Glutamatergic neuron (in vitro differentiated cells): ENCODE data around the gene COL8A1. TPM values are rescaled to one million over a fixed set of nuclear protein-coding genes. Genes with fewer than 3 reads are reported as not detected.

ENCODE experiments used
- DNase-seq: peaks from one replicate; pipeline ENCODE4 v3.0.0; 2022
- H3K27ac Mint-ChIP-seq: one replicate; pipeline ENCODE4 v1.8.0; 2020; ENCODE audit warnings: mild to moderate bottlenecking, mixed read lengths, inconsistent platforms; ENCODE audit not compliant: unreplicated experiment
- H3K27me3 Mint-ChIP-seq: one replicate; pipeline ENCODE4 v1.8.0; 2020; ENCODE audit warnings: mild to moderate bottlenecking, moderate library complexity, mixed read lengths, inconsistent platforms; ENCODE audit not compliant: unreplicated experiment
- H3K36me3 Mint-ChIP-seq: one replicate; pipeline ENCODE4 v1.8.0; 2020; ENCODE audit warnings: mild to moderate bottlenecking, mixed read lengths, inconsistent platforms; ENCODE audit not compliant: unreplicated experiment
- H3K4me1 Mint-ChIP-seq: one replicate; pipeline ENCODE4 v1.8.0; 2020; ENCODE audit warnings: mild to moderate bottlenecking, low read depth, mixed read lengths, inconsistent platforms; ENCODE audit not compliant: unreplicated experiment
- H3K4me3 Mint-ChIP-seq: one replicate; pipeline ENCODE4 v1.8.0; 2020; ENCODE audit warnings: mild to moderate bottlenecking, mixed read lengths, inconsistent platforms; ENCODE audit not compliant: unreplicated experiment
- H3K9me3 Mint-ChIP-seq: one replicate; pipeline ENCODE4 v1.8.0; 2020; ENCODE audit warnings: mild to moderate bottlenecking, moderate library complexity, mixed read lengths, inconsistent platforms; ENCODE audit not compliant: unreplicated experiment
- CTCF ChIP-seq: fragments of 200-600 bp; sonication (generic); IDR thresholded peaks from one replicate; pipeline ENCODE4 v1.5.0; 2021; ENCODE audit not compliant: partially characterized antibody, unreplicated experiment
- total RNA-seq: library from RNA; stranded (reverse); fragmentation: NEBNext Ultra II Directional; extraction: Animal tissue kit (Norgen Biotek cat#: 25700); gene quantifications from one replicate; pipeline ENCODE4 v1.2.1, GENCODE V29; 2021; ENCODE audit not compliant: unreplicated experiment

Gene COL8A1
- total RNA-seq, 1 donor from 2014 or later = 0.25 TPM

DNA sequence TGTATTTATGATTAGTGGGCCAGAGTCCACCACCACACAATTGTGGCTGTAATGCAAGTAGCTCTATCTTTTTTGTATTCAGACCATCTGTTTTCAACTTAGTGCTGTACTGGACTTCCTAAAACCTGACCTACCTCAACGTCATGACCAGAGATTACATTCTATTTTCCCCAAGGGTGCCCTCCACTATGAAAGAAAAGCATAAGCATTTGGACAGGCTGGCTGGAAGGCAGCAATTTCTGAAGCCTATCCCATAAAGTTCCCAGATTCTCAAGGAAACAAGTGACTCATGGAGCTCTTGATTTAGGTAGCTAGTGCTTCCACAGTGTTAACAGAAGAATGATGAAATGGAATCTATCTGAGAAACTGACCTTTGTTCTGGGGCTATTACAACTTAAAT is 75.8 kb downstream of the COL8A1 start:
- no peak for DNase-seq
- no peak for TF ChIP-seq CTCF
- H3K27ac Mint-ChIP-seq = no peak overlapping the region
- H3K27me3 Mint-ChIP-seq = no peaks in the 10 kb centered on the region
- H3K9me3 Mint-ChIP-seq = no peaks in the 10 kb centered on the region
- H3K36me3 Mint-ChIP-seq = no peaks in the 10 kb centered on the region
- no peaks in the 10 kb centered on the region for H3K4me1 Mint-ChIP-seq
- H3K4me3 Mint-ChIP-seq = no peak overlapping the region

- no peak for TF ChIP-seq CTCF
- no peak overlapping the region for H3K27ac Mint-ChIP-seq
- no peaks in the 10 kb centered on the region for H3K27me3 Mint-ChIP-seq
- no peaks in the 10 kb centered on the region for H3K9me3 Mint-ChIP-seq
- no peak for DNase-seq
- no peaks in the 10 kb centered on the region for H3K36me3 Mint-ChIP-seq
- H3K4me3 Mint-ChIP-seq = no peak overlapping the region
- no peaks in the 10 kb centered on the region for H3K4me1 Mint-ChIP-seq
Observed at GRCh38 chr3:99714575-99714974, 76.2 kb downstream of the COL8A1 start.

GRCh38 chr3:99716463-99716995 is 78.1 kb downstream of the COL8A1 start:
- no peak for TF ChIP-seq CTCF
- no peaks in the 10 kb centered on the region for H3K27me3 Mint-ChIP-seq
- H3K36me3 Mint-ChIP-seq = no peaks in the 10 kb centered on the region
- no peak overlapping the region for H3K27ac Mint-ChIP-seq
- no peaks in the 10 kb centered on the region for H3K9me3 Mint-ChIP-seq
- no peaks in the 10 kb centered on the region for H3K4me1 Mint-ChIP-seq
- H3K4me3 Mint-ChIP-seq = no peak overlapping the region
- DNase-seq = no peak

DNA sequence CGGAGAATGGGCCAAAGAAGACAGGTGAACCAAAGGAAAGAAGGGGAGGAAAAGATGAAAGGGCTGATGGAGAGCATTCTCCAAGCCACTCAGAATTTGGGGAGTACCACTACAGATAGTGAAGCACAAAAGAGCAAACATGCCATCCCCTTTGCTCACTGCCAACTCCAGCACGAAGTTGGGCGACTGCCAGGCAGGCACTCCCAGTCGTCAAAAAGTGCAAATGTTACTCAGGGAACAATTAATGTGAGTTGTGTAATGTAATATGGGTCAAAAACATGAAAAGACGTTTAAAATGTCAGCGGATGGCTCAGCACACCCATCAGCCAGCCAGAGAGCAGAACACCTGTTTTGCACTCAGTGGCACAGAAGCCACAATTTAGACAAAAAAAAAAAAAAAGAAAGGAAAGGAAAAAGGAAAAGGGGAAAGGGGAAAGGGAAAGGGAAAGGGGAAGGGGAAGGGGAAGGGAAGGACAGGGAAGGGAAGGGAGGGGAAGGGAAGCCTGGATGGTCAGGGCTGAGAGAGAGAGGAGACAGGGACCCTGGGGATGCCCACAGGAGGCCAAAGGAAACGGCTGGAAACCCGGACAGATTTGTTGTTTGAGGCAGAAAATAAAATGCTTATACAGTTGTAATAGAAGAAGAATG is 82.7 kb downstream of the COL8A1 start:
- no peaks in the 10 kb centered on the region for H3K27me3 Mint-ChIP-seq

More for the DNA sequence above, 82.7 kb downstream of the COL8A1 start:
- Mint-ChIP-seq H3K4me3 (no peak overlapping the region), H3K9me3 (no peaks in the 10 kb centered on the region), H3K36me3 (no peaks in the 10 kb centered on the region), H3K4me1 (no peaks in the 10 kb centered on the region), H3K27ac (no peak overlapping the region)
- DNase-seq = no peak
- TF ChIP-seq CTCF = no peak
